ENCODE results near the gene NPC1L1.

NPC1L1 gene

GRCh38 chr7:44535348-44536064 is 5.6 kb downstream of the NPC1L1 start:
- no peaks in the 10 kb centered on the region for H3K36me3 Mint-ChIP-seq (ENCODE audit: low read depth)
- no peak for TF ChIP-seq CTCF (IDR thresholded peaks at IDR 0.05)
- peaks cover 2% of the 10 kb centered on the region for H3K9me3 Mint-ChIP-seq
- peaks cover 4% of the 10 kb centered on the region for H3K4me1 Mint-ChIP-seq
- no peak overlapping the region for H3K4me3 Mint-ChIP-seq
- no peak overlapping the region for H3K27ac Mint-ChIP-seq
- no peak for DNase-seq
- peaks cover 19% of the 10 kb centered on the region for H3K27me3 Mint-ChIP-seq (ENCODE audit: low read depth, poor library complexity)

- Mint-ChIP-seq H3K27me3 (ENCODE audit: low read depth, poor library complexity) (peaks cover 19% of the 10 kb centered on the region), H3K27ac (no peak overlapping the region), H3K36me3 (ENCODE audit: low read depth) (no peaks in the 10 kb centered on the region), H3K9me3 (peaks cover 6% of the 10 kb centered on the region), H3K4me1 (peaks cover 4% of the 10 kb centered on the region), H3K4me3 (no peak overlapping the region)
- peak; percentile 61 for DNase-seq
- peak; percentile 61 for TF ChIP-seq CTCF (IDR thresholded peaks at IDR 0.05)
These were observed 6.6 kb downstream of the NPC1L1 start for GRCh38 chr7:44534501-44534900.

- no peak overlapping the region for H3K4me3 Mint-ChIP-seq
- H3K4me1 Mint-ChIP-seq: peaks cover 4% of the 10 kb centered on the region
- no peaks in the 10 kb centered on the region for H3K36me3 Mint-ChIP-seq (ENCODE audit: low read depth)
- TF ChIP-seq CTCF (IDR thresholded peaks at IDR 0.05): no peak
- no peak for DNase-seq
- H3K27ac Mint-ChIP-seq: no peak overlapping the region
- peaks cover 7% of the 10 kb centered on the region for H3K9me3 Mint-ChIP-seq
- H3K27me3 Mint-ChIP-seq (ENCODE audit: low read depth, poor library complexity): peaks cover 21% of the 10 kb centered on the region
These were observed 7.0 kb downstream of the NPC1L1 start for GRCh38 chr7:44534087-44534486.

GRCh38 chr7:44533301-44534055 is 7.7 kb downstream of the NPC1L1 start:
- Mint-ChIP-seq H3K4me1 (peaks cover 4% of the 10 kb centered on the region), H3K27me3 (ENCODE audit: low read depth, poor library complexity) (peaks cover 23% of the 10 kb centered on the region), H3K27ac (no peak overlapping the region), H3K9me3 (peaks cover 11% of the 10 kb centered on the region), H3K4me3 (no peak overlapping the region), H3K36me3 (ENCODE audit: low read depth) (no peaks in the 10 kb centered on the region)
- DNase-seq: no peak
- no peak for TF ChIP-seq CTCF (IDR thresholded peaks at IDR 0.05)

GRCh38 chr7:44531421-44532380 is 9.4 kb downstream of the NPC1L1 start:
- DNase-seq: no peak
- no peak overlapping the region for H3K4me3 Mint-ChIP-seq
- H3K27ac Mint-ChIP-seq: no peak overlapping the region
- H3K36me3 Mint-ChIP-seq (ENCODE audit: low read depth): no peaks in the 10 kb centered on the region
- H3K4me1 Mint-ChIP-seq: peaks cover 4% of the 10 kb centered on the region
- H3K9me3 Mint-ChIP-seq: peaks cover 28% of the 10 kb centered on the region
- H3K27me3 Mint-ChIP-seq (ENCODE audit: low read depth, poor library complexity): peaks cover 17% of the 10 kb centered on the region
- TF ChIP-seq CTCF (IDR thresholded peaks at IDR 0.05): no peak

All from nephron progenitor cell (in vitro differentiated cells).